Fibroblast of the conjunctiva (primary cell): ENCODE data around the gene ARHGEF7.

Experiments
- DNase-seq: peaks from one replicate; pipeline ENCODE4 v3.0.0-alpha.2; 2010; ENCODE audit warnings: low read depth

The ARHGEF7 gene

GRCh38 chr13:111346101-111346680 lies 231.1 kb downstream of the ARHGEF7 start:
- DNase-seq = no peak

GRCh38 chr13:111347438-111347837 lies 232.3 kb downstream of the ARHGEF7 start:
- no peak for DNase-seq

GRCh38 chr13:111353508-111353907 lies 238.4 kb downstream of the ARHGEF7 start:
- no peak for DNase-seq

GRCh38 chr13:111354789-111355188 lies 239.7 kb downstream of the ARHGEF7 start:
- DNase-seq = no peak
